Aorta (tissue), 5 donors: ENCODE measurements around the gene PGC. TPM values are rescaled to one million over a fixed set of nuclear protein-coding genes. Genes with fewer than 3 reads are reported as not detected.

Source experiments
- ATAC-seq: fragments of 200-7000 bp; cut with Tn5 transposase; one replicate; pipeline ENCODE4 v1.9.1; 2022; ENCODE audit warnings: moderate library complexity; ENCODE audit not compliant: low FRiP score
- DNase-seq, 2 donors: peaks; one replicate each; pipeline ENCODE4 v3.0.0-alpha.2; 2020
- H3K27ac ChIP-seq, 2 donors: one replicate each; pipeline ENCODE4 v1.5.1; 2013; ENCODE audit warnings: low read length in 2 of 2, mild to moderate bottlenecking in 2 of 2, moderate library complexity in 2 of 2, control low read depth in 1 of 2, inconsistent platforms in 1 of 2, low read depth in 1 of 2
- H3K27me3 ChIP-seq, 2 donors: one replicate each; pipeline ENCODE4 v1.6.1; 2013; ENCODE audit warnings: control low read depth in 1 of 2, low read length in 1 of 2, mild to moderate bottlenecking in 1 of 2, moderate library complexity in 1 of 2; ENCODE audit not compliant: insufficient read depth in 2 of 2, control insufficient read depth in 1 of 2
- H3K36me3 ChIP-seq, 2 donors: one replicate each; pipeline ENCODE4 v1.6.1; 2013; ENCODE audit warnings: control low read depth in 1 of 2, low read length in 1 of 2, mild to moderate bottlenecking in 1 of 2; ENCODE audit not compliant: insufficient read depth in 2 of 2, control insufficient read depth in 1 of 2
- H3K4me1 ChIP-seq, 2 donors: one replicate each; pipeline ENCODE4 v1.6.1; 2013; ENCODE audit warnings: low read length in 2 of 2, control low read depth in 1 of 2, mild to moderate bottlenecking in 1 of 2, moderate library complexity in 1 of 2; ENCODE audit not compliant: insufficient read depth in 2 of 2, control insufficient read depth in 1 of 2
- H3K4me3 ChIP-seq, 2 donors: one replicate each; pipeline ENCODE4 v1.5.1; 2013; ENCODE audit warnings: low read length in 2 of 2, control low read depth in 1 of 2, mild to moderate bottlenecking in 1 of 2
- H3K9me3 ChIP-seq: one replicate; pipeline ENCODE4 v1.6.1; 2013; ENCODE audit warnings: mild to moderate bottlenecking, low read length; ENCODE audit not compliant: control insufficient read depth
- WGBS, 2 donors: extraction: QIAGEN DNeasy Blood & Tissue Kit; methylation state at CpG; one replicate each; pipeline ENCODE4 v1.1.7; 2013; 5-methylcytosine and 5-hydroxymethylcytosine counted together
- intact Hi-C, 2 donors: fragments of 100-400 bp; cut with DNase I; formaldehyde crosslinking; loops; one replicate each; pipeline versions ENCODE4 v1.14.2 to v1.15.0; 2022
- polyA plus RNA-seq, 2 donors: library from polyadenylated mRNA; stranded (reverse); fragments of 200-250 nt; gene quantifications; one replicate each; pipeline ENCODE4 v1.2.3, GENCODE V29; 2013
- total RNA-seq, 2 donors: library from RNA; stranded (reverse); fragmentation: NEBNext Ultra II Directional; extraction: Animal tissue kit (Norgen Biotek cat#: 25700); gene quantifications; one replicate each; pipeline ENCODE4 v1.2.1, GENCODE V29; 2021
- donor health status: healthy with polysubstance abuse.
- donor health status: Bipolar disorder and iron deficiency.
- donor health status: DM: no; HTN: no; CAD: no.
- donor health status: DM: no; HTN: no; CAD: no.
- donor health status: DM: yes; HTN: yes; CAD: no.

The PGC gene
- total and polyA plus RNA-seq, 4 donors, result 0.33 to 2.5 (median 0.86) TPM

- WGBS, 2 donors, result 86 to 90% methylated on average over 6 of the region's 6 CpGs
- peak in 1 of 2 donors; percentile 30 for DNase-seq
Measured at GRCh38 chr6:41743406-41744235, 3.6 kb downstream of the PGC start.

GRCh38 chr6:41741625-41742490 lies 5.3 kb downstream of the PGC start:
- no peaks in the 10 kb centered on the region for H3K4me1 ChIP-seq
- no peak overlapping the region for H3K27ac ChIP-seq
- H3K36me3 ChIP-seq, result no peaks in the 10 kb centered on the region
- intact Hi-C loops, result no loop called here
- DNase-seq (peak in 1 of 2 donors; percentile 32), ATAC-seq (no peak)
- H3K27me3 ChIP-seq, result no peaks in the 10 kb centered on the region
- no peak overlapping the region for H3K4me3 ChIP-seq
- 89 to 92% methylated on average over 20 of the region's 20 CpGs for WGBS, 2 donors
- no peaks in the 10 kb centered on the region for H3K9me3 ChIP-seq

More at GRCh38 chr6:41743406-41744235, 3.6 kb downstream of the PGC start:
- Histone ChIP-seq H3K27ac (no peak overlapping the region), H3K4me1 (no peaks in the 10 kb centered on the region), H3K9me3 (no peaks in the 10 kb centered on the region), H3K27me3 (no peaks in the 10 kb centered on the region), H3K36me3 (no peaks in the 10 kb centered on the region), H3K4me3 (no peak overlapping the region)
- intact Hi-C loops, result no loop called here
- no peak for ATAC-seq

- no peaks in the 10 kb centered on the region for H3K36me3 ChIP-seq
- no peak overlapping the region for H3K27ac ChIP-seq
- no peaks in the 10 kb centered on the region for H3K9me3 ChIP-seq
- no peak overlapping the region for H3K4me3 ChIP-seq
- DNase-seq (peak in 1 of 2 donors; percentile 32), ATAC-seq (no peak)
- 90% methylated on average over 13 of the region's 13 CpGs for WGBS, 2 donors
- H3K27me3 ChIP-seq, result no peaks in the 10 kb centered on the region
- no peaks in the 10 kb centered on the region for H3K4me1 ChIP-seq
- intact Hi-C loops, result no loop called here
Measured at GRCh38 chr6:41740366-41741162, 6.6 kb downstream of the PGC start.

GRCh38 chr6:41739041-41739440 lies 8.2 kb downstream of the PGC start:
- intact Hi-C loops, result no loop called here

GRCh38 chr6:41737591-41738130 lies 9.5 kb downstream of the PGC start:
- H3K27me3 ChIP-seq, result no peaks in the 10 kb centered on the region
- WGBS, 2 donors, result 90 to 92% methylated on average over 6 of the region's 6 CpGs
- H3K9me3 ChIP-seq, result no peaks in the 10 kb centered on the region
- ATAC-seq, result no peak
- H3K27ac ChIP-seq, result no peak overlapping the region
- DNase-seq, result peak in 1 of 2 donors; percentile 22
- no peaks in the 10 kb centered on the region for H3K36me3 ChIP-seq
- H3K4me1 ChIP-seq, result no peaks in the 10 kb centered on the region
- intact Hi-C loops, result no loop called here
- H3K4me3 ChIP-seq, result no peak overlapping the region

More at GRCh38 chr6:41739041-41739440, 8.2 kb downstream of the PGC start:
- peak in 1 of 2 donors; percentile 3 for DNase-seq
- ATAC-seq, result no peak
- Histone ChIP-seq H3K9me3 (no peaks in the 10 kb centered on the region), H3K4me1 (no peaks in the 10 kb centered on the region), H3K4me3 (no peak overlapping the region), H3K36me3 (no peaks in the 10 kb centered on the region), H3K27ac (no peak overlapping the region), H3K27me3 (no peaks in the 10 kb centered on the region)
- 57 to 62% methylated on average over 4 of the region's 4 CpGs for WGBS, 2 donors

GRCh38 chr6:41736800-41737555 lies 10.2 kb downstream of the PGC start:
- H3K4me3 ChIP-seq, result no peak overlapping the region
- no peak overlapping the region for H3K27ac ChIP-seq
- DNase-seq (peak in 1 of 2 donors; percentile 42), ATAC-seq (no peak)
- no peaks in the 10 kb centered on the region for H3K4me1 ChIP-seq
- H3K27me3 ChIP-seq, result no peaks in the 10 kb centered on the region
- H3K36me3 ChIP-seq, result no peaks in the 10 kb centered on the region
- intact Hi-C loops, result no loop called here
- H3K9me3 ChIP-seq, result no peaks in the 10 kb centered on the region
- WGBS, 2 donors, result 88 to 90% methylated on average over 13 of the region's 13 CpGs

GRCh38 chr6:41736186-41736733 lies 10.9 kb downstream of the PGC start:
- H3K4me3 ChIP-seq, result no peak overlapping the region
- H3K36me3 ChIP-seq, result no peaks in the 10 kb centered on the region
- H3K27ac ChIP-seq, result no peak overlapping the region
- peak in 1 of 2 donors; percentile 44 for DNase-seq
- intact Hi-C loops, result no loop called here
- H3K9me3 ChIP-seq, result no peaks in the 10 kb centered on the region
- no peaks in the 10 kb centered on the region for H3K4me1 ChIP-seq
- ATAC-seq, result no peak
- WGBS, 2 donors, result 65 to 71% methylated on average over 6 of the region's 6 CpGs
- no peaks in the 10 kb centered on the region for H3K27me3 ChIP-seq
